Endothelial cell (in vitro differentiated cells): ENCODE data around the gene XXYLT1. TPM values are rescaled to one million over a fixed set of nuclear protein-coding genes. Genes with fewer than 3 reads are reported as not detected.

Experiments used
- DNase-seq: peaks from one replicate; pipeline ENCODE4 v3.0.0; 2021; ENCODE audit warnings: low spot score
- H3K27ac Mint-ChIP-seq: one replicate; pipeline ENCODE4 v1.8.0; 2021; ENCODE audit warnings: mixed read lengths, inconsistent platforms; ENCODE audit not compliant: unreplicated experiment
- H3K27me3 Mint-ChIP-seq: one replicate; pipeline ENCODE4 v1.8.0; 2021; ENCODE audit warnings: mild to moderate bottlenecking, moderate library complexity, mixed read lengths, inconsistent platforms; ENCODE audit not compliant: unreplicated experiment
- H3K36me3 Mint-ChIP-seq: one replicate; pipeline ENCODE4 v1.8.0; 2021; ENCODE audit warnings: mild to moderate bottlenecking, low read depth, mixed read lengths, inconsistent platforms; ENCODE audit not compliant: unreplicated experiment
- H3K4me1 Mint-ChIP-seq: one replicate; pipeline ENCODE4 v1.8.0; 2021; ENCODE audit warnings: mild to moderate bottlenecking, mixed read lengths, inconsistent platforms; ENCODE audit not compliant: unreplicated experiment
- H3K4me3 Mint-ChIP-seq: one replicate; pipeline ENCODE4 v1.8.0; 2021; ENCODE audit warnings: mild to moderate bottlenecking, mixed read lengths, inconsistent platforms; ENCODE audit not compliant: unreplicated experiment
- H3K9me3 Mint-ChIP-seq: one replicate; pipeline ENCODE4 v1.8.0; 2021; ENCODE audit warnings: mixed read lengths, inconsistent platforms; ENCODE audit not compliant: unreplicated experiment
- CTCF ChIP-seq: fragments of 200-600 bp; sonication (generic); IDR thresholded peaks from one replicate; pipeline ENCODE4 v1.5.0; 2021; ENCODE audit warnings: antibody characterized with exemption; ENCODE audit not compliant: unreplicated experiment
- total RNA-seq: library from RNA; stranded (reverse); fragmentation: NEBNext Ultra II Directional; extraction: Animal tissue kit (Norgen Biotek cat#: 25700); gene quantifications from one replicate; pipeline ENCODE4 v1.2.1, GENCODE V29; 2021; ENCODE audit not compliant: unreplicated experiment

The XXYLT1 gene
- total RNA-seq, 1 donor from 2014 or later, result 25.0 TPM

- Mint-ChIP-seq H3K27me3 (peaks cover 23% of the 10 kb centered on the region), H3K4me3 (no peak overlapping the region), H3K4me1 (peaks cover 40% of the 10 kb centered on the region), H3K9me3 (no peaks in the 10 kb centered on the region), H3K27ac (no peak overlapping the region), H3K36me3 (peaks cover 12% of the 10 kb centered on the region)
- no peak for DNase-seq
- no peak for TF ChIP-seq CTCF
These were observed 189.6 kb downstream of the XXYLT1 start for GRCh38 chr3:195081242-195081963.

- no peak for DNase-seq
- H3K9me3 Mint-ChIP-seq, result no peaks in the 10 kb centered on the region
- peaks cover 23% of the 10 kb centered on the region for H3K27me3 Mint-ChIP-seq
- H3K4me3 Mint-ChIP-seq, result no peak overlapping the region
- no peak for TF ChIP-seq CTCF
- peaks cover 10% of the 10 kb centered on the region for H3K36me3 Mint-ChIP-seq
- H3K27ac Mint-ChIP-seq, result no peak overlapping the region
- peaks cover 37% of the 10 kb centered on the region for H3K4me1 Mint-ChIP-seq
These were observed 190.3 kb downstream of the XXYLT1 start for GRCh38 chr3:195080571-195081151.

GRCh38 chr3:195080125-195080524 lies 190.8 kb downstream of the XXYLT1 start:
- no peak for TF ChIP-seq CTCF
- Mint-ChIP-seq H3K4me3 (peak overlapping the region; percentile 4), H3K9me3 (no peaks in the 10 kb centered on the region), H3K4me1 (peaks cover 37% of the 10 kb centered on the region), H3K36me3 (peaks cover 10% of the 10 kb centered on the region), H3K27ac (peak overlapping the region; percentile 6), H3K27me3 (peaks cover 22% of the 10 kb centered on the region)
- no peak for DNase-seq

DNA sequence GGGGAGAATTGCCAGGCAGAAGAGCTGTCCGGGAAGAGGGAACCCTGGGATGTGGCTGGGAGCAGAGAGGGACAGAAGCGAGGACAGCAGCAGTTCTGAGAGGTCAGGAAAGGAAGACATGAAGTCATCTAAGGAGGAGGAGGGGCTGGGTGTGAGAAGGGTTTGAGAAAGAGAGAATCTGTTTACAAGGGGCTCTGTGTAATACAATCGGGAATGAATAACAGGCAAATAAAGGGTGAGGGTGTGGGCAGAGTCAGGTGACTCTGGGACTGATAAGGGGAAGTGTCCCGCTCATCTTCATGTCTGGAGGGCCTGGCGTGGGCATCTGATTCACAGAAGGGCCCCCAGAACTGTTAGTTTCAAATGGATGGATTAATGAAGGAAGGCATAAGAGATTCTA lies 191.3 kb downstream of the XXYLT1 start:
- Mint-ChIP-seq H3K4me1 (peaks cover 37% of the 10 kb centered on the region), H3K9me3 (no peaks in the 10 kb centered on the region), H3K36me3 (peaks cover 10% of the 10 kb centered on the region), H3K27me3 (peaks cover 21% of the 10 kb centered on the region), H3K27ac (peak overlapping the region; percentile 6), H3K4me3 (peak overlapping the region; percentile 4)
- TF ChIP-seq CTCF, result no peak
- DNase-seq, result no peak

- Mint-ChIP-seq H3K27ac (peak overlapping the region; percentile 3), H3K36me3 (peaks cover 5% of the 10 kb centered on the region), H3K9me3 (no peaks in the 10 kb centered on the region), H3K4me1 (peaks cover 37% of the 10 kb centered on the region), H3K4me3 (no peak overlapping the region), H3K27me3 (peaks cover 16% of the 10 kb centered on the region)
- TF ChIP-seq CTCF, result no peak
- DNase-seq, result no peak
These were observed 192.0 kb downstream of the XXYLT1 start for GRCh38 chr3:195078891-195079440.
